ENCODE results near the gene SIDT1. TPM values are rescaled to one million over a fixed set of nuclear protein-coding genes. Genes with fewer than 3 reads are reported as not detected.

SIDT1 gene
- total RNA-seq, 1 experiment from 2014 or later: not detected

DNA sequence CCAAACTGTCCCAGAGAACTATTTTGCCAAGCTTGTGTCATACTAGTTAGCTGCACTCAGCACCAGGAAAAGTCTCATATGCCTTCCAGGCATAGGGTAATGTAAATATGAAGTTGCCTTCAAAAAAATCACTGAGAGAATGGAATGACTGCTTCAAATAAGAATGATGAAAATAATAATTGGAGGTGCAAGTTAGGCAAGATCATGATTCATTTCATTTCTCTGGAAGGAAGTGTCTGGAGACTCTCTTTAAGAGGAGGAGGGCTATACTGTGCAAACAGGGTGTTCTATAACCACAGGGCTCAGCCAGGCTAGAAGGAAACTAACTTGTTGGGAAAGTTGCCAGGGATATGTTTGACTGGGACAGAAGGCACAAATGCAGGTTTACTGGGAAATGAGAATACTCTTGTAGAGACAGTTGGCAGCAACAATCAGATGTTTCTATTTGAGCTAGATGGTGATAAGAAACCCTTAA is 4.3 kb downstream of the SIDT1 start:
- DNase-seq (ENCODE audit: low read depth): no peak
- in situ Hi-C loops (cut with HindIII; ENCODE audit: low pct_unique_long_range_greater_than_20kb, low sequenced_read_pairs): no loop called here

DNA sequence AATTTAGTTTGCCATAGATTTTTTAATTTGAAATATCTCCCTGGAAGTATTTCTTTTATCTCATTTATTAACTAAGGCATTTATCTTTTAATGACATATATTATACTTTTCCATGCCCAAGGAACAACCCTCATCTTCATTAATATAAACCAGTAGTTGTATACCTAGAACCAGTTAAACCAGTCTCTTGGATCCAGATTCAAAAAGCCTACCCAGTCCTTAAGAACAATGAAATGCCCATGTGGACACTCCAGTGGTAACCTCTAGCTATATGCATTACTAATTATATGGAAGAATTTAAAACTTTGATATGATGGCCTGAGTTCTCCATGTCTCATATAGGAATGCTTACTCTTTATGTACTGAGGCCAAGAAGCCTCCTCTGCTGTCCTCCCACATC is 4.8 kb downstream of the SIDT1 start:
- in situ Hi-C loops (cut with HindIII; ENCODE audit: low pct_unique_long_range_greater_than_20kb, low sequenced_read_pairs): no loop called here
- DNase-seq (ENCODE audit: low read depth): no peak

- no peak for DNase-seq (ENCODE audit: low read depth)
- in situ Hi-C loops (cut with HindIII; ENCODE audit: low pct_unique_long_range_greater_than_20kb, low sequenced_read_pairs): no loop called here
Measured at GRCh38 chr3:113541519-113541918, 9.2 kb downstream of the SIDT1 start.

DNA sequence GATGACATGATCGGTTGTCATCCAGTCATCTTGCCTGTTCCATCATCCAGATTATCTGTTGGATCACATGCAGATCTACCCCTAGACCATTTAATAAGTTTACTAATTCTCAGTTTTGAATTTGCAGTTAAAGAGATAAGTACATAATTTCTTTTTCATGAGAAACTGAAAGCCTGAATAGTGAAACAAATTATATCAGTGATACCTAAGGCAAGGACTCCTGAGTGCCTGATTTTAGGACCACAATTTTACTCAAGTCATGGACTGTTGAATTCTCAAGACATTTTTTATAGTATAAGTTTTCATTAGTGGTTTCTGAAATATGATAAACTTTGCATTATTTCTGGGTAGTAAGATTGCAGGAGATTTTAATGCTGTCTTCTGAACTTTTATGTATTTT is 13.2 kb downstream of the SIDT1 start:
- no peak for DNase-seq (ENCODE audit: low read depth)
- in situ Hi-C loops (cut with HindIII; ENCODE audit: low pct_unique_long_range_greater_than_20kb, low sequenced_read_pairs): no loop called here

- in situ Hi-C loops (cut with HindIII; ENCODE audit: low pct_unique_long_range_greater_than_20kb, low sequenced_read_pairs): no loop called here
- DNase-seq (ENCODE audit: low read depth): no peak
Measured at GRCh38 chr3:113546414-113546893, 14.1 kb downstream of the SIDT1 start.

DNA sequence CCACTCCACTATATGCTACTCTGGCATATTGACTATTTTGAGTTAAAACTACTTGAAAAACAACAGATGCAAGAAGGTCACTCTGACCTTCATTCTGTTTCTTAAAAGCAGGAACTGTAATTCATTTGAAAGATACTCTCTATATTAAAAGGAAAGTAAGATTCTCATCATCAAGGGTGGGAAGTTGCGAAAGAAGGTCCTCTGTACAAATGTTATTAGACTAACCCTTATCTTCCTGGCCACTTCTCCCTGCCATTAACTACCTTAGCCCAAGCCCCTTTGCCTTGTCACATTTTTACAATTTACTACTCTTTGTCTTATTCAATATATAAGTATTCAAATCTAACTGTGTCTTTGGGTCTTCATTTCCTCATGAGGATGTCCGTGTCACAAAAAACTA is 16.1 kb downstream of the SIDT1 start:
- no peak for DNase-seq (ENCODE audit: low read depth)
- in situ Hi-C loops (cut with HindIII; ENCODE audit: low pct_unique_long_range_greater_than_20kb, low sequenced_read_pairs): no loop called here

DNA sequence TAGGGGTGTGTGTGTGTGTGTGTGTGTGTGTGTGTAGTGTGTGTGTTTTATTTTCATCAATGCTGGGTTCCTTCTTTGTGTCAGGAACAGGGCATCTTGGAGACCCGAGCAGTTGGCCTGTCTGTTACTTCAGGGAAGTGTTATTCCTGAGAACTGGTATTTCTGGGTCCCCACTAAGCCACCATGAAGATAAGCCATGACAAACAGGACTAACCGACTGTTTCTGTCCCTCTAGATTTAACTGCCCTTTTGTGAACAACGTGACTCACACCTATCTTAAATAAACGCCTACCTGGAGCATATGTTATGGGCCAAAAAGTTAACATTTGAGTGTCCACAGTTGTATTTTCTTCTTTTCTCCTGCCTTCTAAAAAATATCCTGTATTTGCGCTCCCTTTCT is 19.5 kb downstream of the SIDT1 start:
- in situ Hi-C loops (cut with HindIII; ENCODE audit: low pct_unique_long_range_greater_than_20kb, low sequenced_read_pairs): no loop called here

DNA sequence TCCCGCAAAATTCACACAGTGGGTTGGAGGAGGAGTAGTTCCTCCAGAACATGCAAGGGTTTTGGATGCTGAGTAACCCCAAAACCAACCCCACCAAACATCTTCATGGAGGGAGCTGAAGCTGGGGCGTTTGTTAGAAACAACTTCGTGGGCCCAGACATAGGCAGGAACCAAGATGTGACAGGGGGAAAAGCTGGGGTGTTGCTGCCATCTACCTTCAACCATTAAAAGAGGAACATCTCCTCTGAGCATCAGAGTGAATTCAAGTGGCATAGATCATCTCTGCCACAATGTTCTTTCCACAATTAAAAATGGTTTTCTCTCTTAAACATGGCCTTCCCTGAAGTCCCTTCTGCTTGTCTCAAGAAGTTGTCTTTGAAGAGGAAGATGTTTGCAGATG is 20.5 kb downstream of the SIDT1 start:
- in situ Hi-C loops (cut with HindIII; ENCODE audit: low pct_unique_long_range_greater_than_20kb, low sequenced_read_pairs): no loop called here
- DNase-seq (ENCODE audit: low read depth): no peak

More for the DNA sequence above, 19.5 kb downstream of the SIDT1 start:
- DNase-seq (ENCODE audit: low read depth): no peak

- no peak for DNase-seq (ENCODE audit: low read depth)
- in situ Hi-C loops (cut with HindIII; ENCODE audit: low pct_unique_long_range_greater_than_20kb, low sequenced_read_pairs): no loop called here
Measured at GRCh38 chr3:113555138-113555537, 22.8 kb downstream of the SIDT1 start.

DNA sequence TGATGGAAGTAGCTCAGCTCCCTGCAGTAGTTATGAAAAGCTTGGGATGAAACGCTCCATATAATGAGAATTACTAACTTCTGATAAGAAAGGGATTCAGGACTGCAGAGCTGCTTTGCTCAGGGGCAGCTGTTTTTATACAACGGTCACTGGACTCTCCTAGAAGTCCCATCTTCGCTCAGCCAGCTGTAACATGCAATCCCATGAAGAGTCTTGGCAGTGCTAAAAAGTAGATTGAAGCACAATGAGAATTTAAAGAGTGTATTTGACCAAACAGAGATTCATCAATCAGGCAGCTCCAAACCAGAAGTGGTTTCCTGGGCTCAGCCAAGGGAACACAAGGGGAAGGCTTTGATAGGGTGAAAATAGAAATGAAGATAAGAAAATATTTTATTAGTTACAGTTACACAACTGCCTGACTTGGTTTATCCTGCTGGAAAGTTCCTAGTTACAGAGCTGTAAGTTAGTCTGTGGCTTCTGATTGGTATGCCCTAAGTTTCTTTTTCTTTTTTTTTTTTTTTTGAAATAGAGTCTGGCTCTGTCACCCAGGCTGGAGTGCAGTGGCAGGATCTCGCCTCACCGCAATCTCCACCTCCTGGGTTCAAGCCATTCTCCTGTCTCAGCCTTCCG is 24.1 kb downstream of the SIDT1 start:
- in situ Hi-C loops (cut with HindIII; ENCODE audit: low pct_unique_long_range_greater_than_20kb, low sequenced_read_pairs): no loop called here
- DNase-seq (ENCODE audit: low read depth): no peak

DNA sequence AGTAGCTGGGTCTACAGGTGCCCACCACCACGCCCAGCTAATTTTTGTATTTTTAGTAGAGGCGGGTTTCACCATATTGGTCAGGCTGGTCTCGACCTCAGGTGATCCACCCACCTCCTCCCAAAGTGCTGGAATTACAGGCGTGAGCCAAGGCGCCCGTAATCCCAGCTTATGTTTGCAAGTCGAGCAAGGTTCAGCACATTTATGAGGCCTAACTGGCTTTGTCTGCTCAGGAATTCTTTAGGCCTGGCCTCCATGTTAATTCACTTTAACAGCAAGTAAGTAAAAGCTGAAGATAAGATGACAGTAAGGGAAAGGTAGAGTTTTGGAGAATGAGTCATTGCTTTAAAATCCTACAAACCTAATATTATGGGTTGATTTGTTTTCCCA is 24.6 kb downstream of the SIDT1 start:
- in situ Hi-C loops (cut with HindIII; ENCODE audit: low pct_unique_long_range_greater_than_20kb, low sequenced_read_pairs): no loop called here
- DNase-seq (ENCODE audit: low read depth): no peak

DNA sequence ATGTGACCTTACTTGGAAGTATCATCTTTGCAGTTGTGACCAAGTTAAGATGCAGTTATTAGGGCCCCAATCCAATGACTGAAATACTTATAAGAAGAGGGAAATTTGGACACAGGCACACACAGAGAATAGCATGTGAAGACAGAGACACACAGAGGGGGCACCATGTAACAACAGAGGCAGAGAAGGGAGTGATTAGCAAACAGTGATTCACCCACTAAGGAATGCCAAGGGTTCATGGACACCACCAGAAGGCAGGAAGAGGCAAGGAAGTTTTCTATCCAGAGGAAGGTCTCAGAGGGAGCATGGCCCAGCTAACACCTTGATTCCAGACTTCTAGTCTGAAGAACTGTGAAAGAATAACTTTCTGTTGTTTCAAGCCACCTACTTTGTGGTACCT is 25.0 kb downstream of the SIDT1 start:
- in situ Hi-C loops (cut with HindIII; ENCODE audit: low pct_unique_long_range_greater_than_20kb, low sequenced_read_pairs): no loop called here
- peak; percentile 2 for DNase-seq (ENCODE audit: low read depth)

DNA sequence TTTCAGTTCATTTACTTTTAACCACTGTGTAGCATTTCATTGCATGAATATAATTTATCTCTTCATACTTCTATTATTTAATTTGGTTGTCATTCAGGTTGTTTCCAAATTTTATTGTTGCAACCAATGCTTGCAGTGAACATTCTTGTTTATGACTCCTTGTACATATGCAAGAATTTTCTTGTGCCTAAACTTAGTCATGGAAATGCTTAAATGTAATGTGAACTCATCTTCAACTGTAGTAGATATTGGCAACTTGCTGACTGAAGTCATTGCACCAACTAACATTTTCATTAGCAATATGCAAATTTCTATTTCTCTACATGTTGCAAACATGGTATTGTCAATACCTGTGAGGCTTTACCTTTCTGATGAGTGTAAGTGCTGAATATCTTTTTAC is 26.7 kb downstream of the SIDT1 start:
- no peak for DNase-seq (ENCODE audit: low read depth)
- in situ Hi-C loops (cut with HindIII; ENCODE audit: low pct_unique_long_range_greater_than_20kb, low sequenced_read_pairs): no loop called here

DNA sequence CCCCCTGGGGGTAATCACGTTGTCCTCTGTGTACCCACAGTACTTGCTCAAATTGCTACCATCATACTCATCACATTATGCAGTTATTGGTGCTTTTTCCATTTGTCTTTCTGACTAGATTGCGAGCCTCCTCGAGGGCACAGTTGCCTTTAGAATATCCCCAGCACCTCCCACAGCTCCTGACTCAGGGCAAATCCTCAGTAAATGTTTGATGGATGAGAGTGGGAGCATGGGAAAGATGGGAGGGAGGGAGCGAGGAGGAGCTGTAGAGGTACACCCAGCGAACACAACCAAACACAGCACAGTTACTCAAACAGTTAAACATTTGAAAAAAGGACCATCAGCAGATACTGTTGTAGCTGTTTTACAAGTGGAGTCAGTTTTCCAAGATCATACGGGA is 27.9 kb downstream of the SIDT1 start:
- DNase-seq (ENCODE audit: low read depth): no peak
- in situ Hi-C loops (cut with HindIII; ENCODE audit: low pct_unique_long_range_greater_than_20kb, low sequenced_read_pairs): no loop called here

GRCh38 chr3:113560831-113561623 is 28.7 kb downstream of the SIDT1 start:
- DNase-seq (ENCODE audit: low read depth): no peak
- in situ Hi-C loops (cut with HindIII; ENCODE audit: low pct_unique_long_range_greater_than_20kb, low sequenced_read_pairs): no loop called here

DNA sequence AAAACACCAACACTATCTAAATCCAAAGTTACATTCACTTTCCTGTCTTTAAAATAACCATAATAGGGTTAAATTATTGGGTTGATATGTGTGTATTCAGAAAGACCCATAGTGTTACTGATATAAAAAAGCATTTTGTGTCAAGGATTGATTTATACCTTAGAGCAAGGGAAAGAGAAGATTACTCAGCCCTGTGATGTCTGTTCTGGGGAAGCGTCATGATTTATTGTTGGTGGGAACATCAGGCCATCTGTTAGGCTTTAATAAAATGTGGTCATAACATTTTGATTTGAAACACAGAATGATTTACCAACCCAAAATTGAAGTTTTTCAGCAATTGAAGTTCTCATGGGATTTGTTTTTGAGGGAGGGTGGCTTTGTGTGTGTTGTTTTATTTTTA is 33.2 kb downstream of the SIDT1 start:
- DNase-seq (ENCODE audit: low read depth): no peak
- in situ Hi-C loops (cut with HindIII; ENCODE audit: low pct_unique_long_range_greater_than_20kb, low sequenced_read_pairs): no loop called here

- no peak for DNase-seq (ENCODE audit: low read depth)
- in situ Hi-C loops (cut with HindIII; ENCODE audit: low pct_unique_long_range_greater_than_20kb, low sequenced_read_pairs): no loop called here
Measured at GRCh38 chr3:113570158-113570557, 37.8 kb downstream of the SIDT1 start.

GRCh38 chr3:113571360-113571759 is 39.0 kb downstream of the SIDT1 start:
- in situ Hi-C loops (cut with HindIII; ENCODE audit: low pct_unique_long_range_greater_than_20kb, low sequenced_read_pairs): no loop called here
- DNase-seq (ENCODE audit: low read depth): no peak

- no peak for DNase-seq (ENCODE audit: low read depth)
- in situ Hi-C loops (cut with HindIII; ENCODE audit: low pct_unique_long_range_greater_than_20kb, low sequenced_read_pairs): no loop called here
Measured at GRCh38 chr3:113573728-113574127, 41.4 kb downstream of the SIDT1 start.

- DNase-seq (ENCODE audit: low read depth): no peak
- in situ Hi-C loops (cut with HindIII; ENCODE audit: low pct_unique_long_range_greater_than_20kb, low sequenced_read_pairs): no loop called here
Measured at GRCh38 chr3:113574213-113574612, 41.9 kb downstream of the SIDT1 start.
